Activated T-cell treated with anti-CD3 and anti-CD28 coated beads for 24 hours (primary cell): ENCODE measurements around the gene EYS.

Source experiments
- DNase-seq: peaks from one replicate; pipeline ENCODE4 v3.0.0-alpha.2; 2020; ENCODE audit warnings: low read depth

Gene EYS

DNA sequence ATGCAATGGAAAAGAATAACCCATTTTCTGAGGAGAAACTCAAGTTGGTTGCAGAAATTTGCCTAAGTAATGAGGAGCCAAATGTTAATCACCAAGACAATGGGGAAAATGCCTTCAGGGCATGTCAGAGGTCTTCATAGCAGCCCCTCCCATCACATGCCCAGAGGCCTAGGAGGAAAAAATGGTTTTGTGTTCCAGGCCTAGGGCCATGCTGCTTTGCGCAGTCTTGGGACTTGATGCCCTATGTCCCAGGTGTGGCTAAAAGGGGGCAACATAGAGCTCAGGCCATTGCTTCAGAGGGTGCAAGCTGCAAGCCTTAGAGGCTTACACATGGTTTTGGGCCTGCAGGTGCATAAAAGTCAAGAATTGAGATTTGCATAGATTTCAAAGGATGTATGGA is 485.9 kb downstream of the EYS start:
- no peak for DNase-seq

DNA sequence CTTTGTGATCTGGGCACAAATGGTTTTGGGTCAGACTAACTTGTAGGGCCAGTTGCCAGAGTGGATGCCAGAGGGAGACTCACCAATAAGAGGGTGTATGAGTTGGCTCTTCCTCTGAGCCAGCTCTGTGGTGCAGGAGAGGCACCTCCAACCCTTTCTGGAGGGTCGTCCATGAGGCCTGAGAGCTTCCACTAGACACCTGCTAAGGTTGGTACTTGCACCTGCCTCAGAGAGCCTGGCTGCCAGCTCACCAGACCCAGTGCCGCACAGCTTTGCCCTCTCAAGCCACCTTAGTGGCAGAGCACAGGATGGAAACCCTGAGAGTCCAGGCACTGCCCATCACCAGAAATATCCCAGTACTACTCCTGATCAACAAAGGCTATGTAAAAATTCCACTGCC is 504.3 kb downstream of the EYS start:
- DNase-seq = no peak

DNA sequence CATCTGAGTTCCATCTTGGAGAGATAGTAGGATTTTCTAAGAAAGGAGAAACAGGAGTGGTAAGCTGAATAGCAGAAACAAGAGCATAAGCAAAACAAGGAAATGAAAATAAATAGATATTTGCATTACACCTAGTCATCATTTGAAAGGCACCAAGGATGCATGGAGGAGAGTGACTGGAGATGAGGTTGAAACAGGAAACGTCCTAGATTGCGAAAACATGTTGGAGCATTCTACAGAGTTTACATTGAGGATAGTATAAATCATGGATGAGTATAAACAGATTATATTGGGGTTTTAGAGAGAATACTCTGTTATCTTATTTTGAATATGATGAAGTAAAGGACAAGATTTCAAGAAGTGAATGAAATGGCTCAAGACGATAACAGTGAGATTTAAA is 507.3 kb downstream of the EYS start:
- no peak for DNase-seq

DNA sequence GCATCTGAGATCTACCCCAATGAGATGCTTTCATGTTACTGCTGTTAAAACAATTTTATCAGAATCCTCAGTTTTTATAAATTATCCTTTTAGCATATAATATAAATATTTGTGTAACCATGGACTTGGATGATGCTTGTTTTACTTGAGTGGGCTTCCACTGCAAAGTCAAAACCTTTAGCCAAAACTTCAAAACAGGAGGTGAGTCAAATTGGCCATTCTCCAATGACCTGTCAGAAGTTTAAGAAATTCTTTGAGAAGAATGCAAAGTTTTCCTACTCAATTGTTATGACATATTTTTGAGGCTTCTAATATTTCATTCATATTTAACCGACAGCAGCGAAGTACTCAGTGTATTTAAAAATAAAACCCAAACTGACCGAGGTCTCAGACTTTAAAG is 507.9 kb downstream of the EYS start:
- DNase-seq = no peak

DNA sequence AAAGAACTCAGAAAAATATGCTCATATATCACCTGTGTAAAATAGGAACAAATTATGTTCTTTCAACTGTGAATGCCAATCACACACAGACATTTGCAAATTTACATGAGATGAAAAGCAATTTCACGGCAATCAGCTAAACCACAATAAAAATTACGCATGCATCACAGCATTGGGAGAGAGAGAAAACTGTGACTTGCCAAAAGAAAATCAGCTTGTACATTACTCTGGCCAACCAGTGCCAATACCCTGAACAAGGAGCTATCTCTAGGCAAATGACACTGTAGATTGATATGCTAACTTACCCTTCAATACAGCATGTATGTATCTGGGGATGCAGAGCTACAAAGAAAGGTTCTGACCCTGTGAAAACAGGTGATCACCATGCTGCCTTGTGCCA is 515.6 kb downstream of the EYS start:
- DNase-seq = no peak

DNA sequence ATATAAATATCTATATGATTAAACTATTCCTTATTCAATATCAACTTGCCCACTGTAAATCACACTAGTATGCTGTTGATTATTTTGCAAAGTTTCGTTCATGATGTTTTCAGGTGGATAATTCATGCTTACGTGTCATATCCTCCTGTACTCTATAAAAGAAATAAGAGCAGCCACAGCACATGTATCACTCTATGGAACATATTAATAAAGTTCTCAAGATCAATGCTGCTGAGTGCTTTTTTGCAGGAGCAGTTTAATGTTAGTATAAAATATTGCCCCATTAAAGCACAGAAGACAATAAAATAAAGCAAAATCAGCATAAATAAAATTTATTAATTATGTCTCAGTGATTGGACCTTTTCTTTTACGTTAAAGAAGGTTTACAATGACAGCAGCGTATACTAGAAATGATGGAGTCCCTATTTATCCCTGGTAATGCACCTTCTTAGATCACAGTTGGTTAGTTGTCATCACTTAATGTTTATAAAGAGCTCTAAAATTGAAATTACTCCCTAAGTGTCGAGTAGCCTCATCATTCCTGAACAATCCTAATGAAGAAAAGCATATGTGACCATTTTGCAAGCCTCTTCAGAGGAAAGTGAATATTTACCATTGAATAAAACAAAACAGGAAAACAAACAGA is 517.7 kb downstream of the EYS start:
- no peak for DNase-seq

DNA sequence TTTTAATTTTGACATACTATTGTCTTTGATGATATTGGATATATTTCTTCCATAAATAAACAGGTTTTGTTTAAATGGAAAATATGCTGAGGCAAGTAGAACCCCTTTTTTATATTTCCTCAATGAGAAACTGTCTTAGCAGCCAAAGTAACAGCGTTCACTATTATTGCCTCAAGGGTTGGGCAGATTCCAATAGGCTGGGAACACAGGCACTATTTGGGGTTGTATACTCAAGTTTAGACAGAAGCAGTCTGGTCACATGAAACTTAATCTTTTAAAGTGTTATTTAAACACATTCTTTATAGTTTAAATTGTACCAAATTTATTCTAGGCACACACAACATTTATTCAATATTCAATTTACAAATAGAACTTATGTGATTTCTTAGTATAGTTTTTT is 520.2 kb downstream of the EYS start:
- DNase-seq = no peak

DNA sequence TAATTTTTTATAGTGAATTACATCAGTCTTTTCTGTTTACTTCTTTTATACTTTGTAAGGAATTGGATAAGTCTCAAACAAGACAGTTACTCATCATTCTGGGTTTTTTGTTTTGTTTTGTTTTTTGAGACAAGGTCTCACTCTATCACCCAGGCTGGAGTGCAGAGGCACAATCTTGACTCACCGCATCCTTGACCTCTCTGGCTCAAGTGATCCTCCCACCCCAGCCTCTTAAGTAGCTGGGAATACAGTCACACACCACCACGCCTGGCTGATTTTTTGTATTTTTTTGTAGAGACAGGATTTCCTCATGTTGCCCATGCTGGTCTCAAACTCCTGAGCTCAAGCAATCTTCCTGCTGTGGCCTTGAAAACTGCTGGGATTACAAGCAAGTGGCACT is 524.3 kb downstream of the EYS start:
- no peak for DNase-seq

DNA sequence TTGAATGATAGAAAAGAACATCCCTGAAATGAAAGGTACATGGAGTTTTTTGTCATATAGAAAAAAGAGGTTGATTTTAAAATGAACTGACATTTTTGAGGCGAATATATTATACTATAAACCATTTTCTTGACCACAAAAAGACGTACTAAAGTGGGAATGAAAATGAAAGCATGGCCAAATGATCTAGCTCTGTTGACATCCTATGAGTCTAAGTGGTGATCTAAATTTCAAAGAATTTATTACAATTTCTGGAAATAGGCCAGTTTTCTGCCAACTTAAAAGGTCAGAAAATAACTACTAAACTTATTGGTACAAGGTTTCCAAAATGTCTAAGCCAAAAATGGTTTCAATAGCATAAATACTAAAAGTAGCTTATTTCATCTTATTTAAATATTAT is 536.8 kb downstream of the EYS start:
- no peak for DNase-seq

DNA sequence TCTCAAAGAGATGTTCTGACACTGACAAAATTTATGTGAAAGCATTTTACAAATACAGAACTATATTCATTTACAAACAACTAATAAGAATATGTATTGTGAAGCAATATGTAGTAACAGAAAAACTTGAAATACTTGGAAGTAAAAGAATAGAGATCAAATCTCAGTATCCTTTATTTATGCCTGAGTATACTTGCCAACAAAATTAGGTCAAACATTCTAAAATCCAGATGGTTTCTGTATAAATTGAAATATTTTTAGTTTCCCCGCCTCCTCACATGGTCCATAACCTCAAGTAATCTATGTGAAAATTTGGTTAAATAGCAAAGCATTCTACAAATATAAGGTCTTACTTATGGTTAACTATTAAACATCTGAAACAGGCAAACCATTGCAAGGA is 545.4 kb downstream of the EYS start:
- DNase-seq = no peak

DNA sequence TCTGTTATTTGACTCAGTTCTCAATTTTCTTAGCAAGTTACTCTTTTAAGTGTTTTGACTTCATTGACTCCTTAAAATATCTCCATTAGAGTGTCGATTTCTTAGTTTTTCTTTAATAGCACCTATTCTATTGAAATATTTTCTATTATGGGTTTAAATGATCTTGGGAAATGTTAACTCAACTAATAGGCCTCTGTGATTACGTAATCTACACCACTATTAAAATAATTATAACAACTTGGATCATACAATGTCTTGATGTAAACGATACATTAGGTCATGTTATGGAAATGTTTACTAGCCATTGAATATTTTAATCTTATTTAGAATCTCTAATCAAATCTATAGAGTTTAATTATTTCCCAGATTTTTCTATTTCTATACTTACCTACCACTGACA is 550.0 kb downstream of the EYS start:
- no peak for DNase-seq

DNA sequence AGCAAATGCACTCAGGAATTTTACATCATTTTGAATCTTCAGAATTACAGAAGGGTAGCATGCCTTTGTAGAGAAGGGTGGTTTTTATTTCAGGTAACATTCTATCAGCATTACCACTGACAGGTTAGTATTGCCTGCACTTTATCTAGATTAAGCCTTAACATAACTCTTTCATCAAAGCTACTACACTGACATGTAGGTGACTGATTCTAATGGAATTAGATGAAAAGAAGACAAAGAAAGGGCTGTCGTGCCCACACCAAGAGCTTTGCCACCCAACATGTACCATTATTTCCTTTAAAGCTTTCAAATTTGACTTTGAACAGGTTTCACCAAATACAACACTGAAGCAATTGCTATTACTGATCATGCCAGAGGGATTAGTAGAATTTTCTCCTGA is 551.9 kb downstream of the EYS start:
- DNase-seq = no peak

DNA sequence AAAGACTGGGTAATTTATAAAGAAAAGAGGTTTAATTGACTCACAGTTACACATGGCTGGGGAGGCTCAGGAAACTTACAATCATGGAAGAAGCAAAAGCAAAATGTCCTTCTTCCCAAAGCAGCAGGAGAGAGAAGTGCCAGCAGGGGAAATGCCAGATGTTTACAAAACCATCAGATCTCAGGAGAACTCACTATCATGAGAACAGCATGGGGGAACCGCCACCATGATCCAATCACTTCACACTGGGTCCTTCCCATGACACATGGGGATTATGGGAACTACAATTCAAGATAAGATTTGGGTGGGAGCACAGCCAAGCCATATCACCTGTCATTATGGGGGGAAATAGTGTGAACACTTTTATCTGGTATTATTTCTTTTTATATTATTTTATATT is 557.2 kb downstream of the EYS start:
- no peak for DNase-seq

DNA sequence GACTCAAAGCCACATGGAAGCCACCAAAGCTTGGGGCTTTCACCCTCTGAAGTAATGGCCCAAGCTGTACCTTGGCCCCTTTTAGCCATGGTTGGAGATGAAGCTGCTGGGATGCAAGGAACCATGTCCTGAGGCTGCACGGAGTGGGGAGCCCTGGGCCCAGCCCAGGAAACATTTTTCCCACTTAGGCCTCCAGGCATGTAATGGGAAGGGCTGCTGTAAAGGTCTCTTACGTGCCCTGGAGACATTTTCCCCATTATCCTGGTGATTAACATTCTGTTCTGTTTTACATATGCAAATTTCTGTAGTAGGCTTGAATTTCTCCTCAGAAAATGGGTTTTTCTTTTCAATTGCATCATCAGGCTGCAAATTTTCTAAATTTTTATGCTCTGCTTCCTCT is 558.2 kb downstream of the EYS start:
- no peak for DNase-seq

DNA sequence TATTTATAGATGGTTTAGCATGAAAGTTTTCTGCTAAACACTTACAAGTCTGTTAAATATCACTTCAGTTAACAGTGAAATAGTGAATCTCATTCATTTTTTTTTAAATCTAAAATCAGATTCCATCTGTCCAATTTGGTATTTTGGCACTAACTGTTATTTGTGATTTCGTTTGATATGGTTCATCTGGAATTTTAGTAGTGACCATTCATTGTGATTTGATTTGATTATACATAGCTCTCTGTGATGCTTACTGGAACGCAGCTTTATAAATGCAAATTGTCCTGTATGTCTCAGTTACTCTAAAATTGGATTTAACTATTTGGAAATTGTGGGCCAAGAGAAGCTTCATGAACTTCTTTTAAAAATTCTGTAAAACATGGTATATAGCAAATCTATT is 571.5 kb downstream of the EYS start:
- DNase-seq = no peak

DNA sequence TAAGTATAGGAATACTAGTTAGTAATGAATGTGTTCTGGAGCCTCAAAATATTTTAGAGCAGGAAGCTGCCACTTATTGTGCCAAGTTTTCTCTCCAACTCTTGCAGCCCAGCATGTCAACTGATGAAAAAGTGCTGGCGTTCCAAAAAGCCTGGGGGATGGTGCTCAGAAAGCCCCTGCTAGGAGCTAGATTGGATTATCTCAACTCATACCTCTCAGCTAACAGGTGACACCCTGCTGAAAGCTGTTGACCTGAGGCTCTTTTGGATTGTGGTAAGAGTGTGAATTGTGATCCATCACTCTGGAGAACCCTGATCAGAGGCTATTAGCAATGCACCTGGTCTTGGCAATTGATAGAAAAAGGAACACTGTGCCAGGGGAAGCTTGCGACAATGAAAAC is 580.4 kb downstream of the EYS start:
- no peak for DNase-seq

DNA sequence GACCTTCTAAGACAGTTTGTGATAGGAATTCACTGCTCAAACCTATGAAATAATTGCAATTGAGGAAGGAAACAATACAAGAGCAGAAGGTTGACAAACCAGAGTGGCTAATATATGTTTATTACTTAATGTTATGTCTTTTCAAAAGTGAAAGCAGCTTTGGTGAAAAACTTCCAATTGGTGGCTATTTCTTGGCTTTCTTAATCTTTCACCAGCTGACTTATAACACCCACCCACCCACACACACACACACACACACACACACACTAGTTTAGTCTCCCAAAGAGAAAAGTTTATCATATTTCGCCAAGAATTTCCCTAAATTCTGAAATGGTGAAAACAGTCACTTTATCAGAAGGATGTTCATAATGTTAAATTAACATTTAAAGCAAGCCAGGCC is 583.5 kb downstream of the EYS start:
- DNase-seq = no peak

DNA sequence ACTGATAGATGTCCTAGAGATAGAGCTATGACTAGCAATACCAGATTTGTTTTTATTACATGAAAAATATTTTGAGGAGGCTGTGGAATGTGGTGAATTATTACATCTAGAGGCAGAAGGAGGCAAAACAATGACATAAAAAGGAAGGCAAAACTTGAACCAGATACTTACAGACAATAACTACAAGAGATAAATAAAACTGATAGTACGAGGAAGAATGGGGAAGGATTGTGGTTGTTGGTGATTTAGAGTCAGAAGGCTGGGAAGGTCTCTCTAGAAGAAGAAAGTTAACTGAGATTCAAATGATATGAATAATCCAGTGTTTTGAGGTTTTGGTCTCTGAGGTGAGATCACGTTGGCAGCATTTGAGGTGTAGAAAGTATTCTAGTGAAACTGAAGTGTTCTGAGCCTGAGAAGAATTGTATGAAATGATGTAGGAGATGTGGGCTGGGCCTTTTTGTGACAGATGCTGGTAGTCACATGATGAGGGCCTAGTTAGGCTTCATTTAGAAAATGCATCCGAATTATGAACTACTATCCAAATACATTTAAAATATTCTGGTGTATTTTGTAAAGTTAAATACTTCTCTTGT is 589.1 kb downstream of the EYS start:
- no peak for DNase-seq

DNA sequence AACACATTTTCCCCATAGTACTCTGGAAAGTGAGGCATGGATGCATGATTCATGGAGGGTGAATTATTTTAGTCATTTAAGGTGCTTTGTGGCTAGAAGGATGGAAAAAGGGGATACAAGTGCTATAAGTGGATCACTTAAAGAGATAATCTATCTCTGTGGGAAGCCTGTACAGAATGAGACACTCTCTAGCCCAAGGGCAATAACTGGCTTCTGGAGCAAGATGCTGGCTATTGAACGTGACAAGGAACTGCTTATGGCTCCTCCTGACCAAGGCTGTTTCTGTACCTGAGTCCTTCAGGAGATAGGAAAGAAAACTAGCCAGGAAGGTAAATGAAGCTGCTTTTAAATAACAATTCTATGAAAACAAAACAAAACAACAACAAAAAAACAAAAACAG is 590.7 kb downstream of the EYS start:
- no peak for DNase-seq

DNA sequence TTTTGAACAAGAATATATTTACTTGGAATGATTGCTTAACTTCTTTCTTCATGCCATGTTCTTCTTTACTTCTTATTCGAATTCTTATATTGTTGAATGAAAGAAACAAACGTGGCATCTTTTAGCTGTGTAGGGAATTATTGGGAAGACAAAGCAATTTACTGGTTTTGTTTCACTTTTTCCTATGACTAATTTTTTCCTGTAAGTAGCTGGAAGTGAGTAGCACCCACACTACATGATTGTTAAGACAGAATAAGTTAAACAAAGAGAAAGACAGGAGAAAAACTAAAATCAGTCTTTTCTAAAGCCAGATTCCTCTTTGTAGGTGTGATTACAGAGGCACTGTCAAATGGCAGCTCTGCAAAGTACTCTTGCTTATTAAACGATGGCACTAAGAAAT is 593.4 kb downstream of the EYS start:
- DNase-seq = no peak

DNA sequence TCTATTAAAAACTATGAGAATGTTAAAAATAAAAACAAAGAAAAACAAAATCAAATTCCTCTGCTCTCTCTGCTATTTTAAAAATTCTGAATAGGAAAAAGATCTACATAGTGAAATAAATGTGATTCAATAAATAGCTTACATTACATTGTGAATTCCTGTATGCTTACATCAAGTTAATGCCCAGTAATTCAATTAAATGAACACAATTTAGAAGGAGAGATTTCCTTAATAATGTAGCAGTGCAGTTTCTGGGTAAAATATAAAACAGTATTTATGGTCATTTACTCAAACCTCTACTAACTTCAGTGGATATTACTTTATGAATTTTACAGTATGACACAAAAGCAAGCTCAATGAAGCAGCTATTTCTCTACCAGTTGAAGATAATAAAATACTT is 594.6 kb downstream of the EYS start:
- no peak for DNase-seq

DNA sequence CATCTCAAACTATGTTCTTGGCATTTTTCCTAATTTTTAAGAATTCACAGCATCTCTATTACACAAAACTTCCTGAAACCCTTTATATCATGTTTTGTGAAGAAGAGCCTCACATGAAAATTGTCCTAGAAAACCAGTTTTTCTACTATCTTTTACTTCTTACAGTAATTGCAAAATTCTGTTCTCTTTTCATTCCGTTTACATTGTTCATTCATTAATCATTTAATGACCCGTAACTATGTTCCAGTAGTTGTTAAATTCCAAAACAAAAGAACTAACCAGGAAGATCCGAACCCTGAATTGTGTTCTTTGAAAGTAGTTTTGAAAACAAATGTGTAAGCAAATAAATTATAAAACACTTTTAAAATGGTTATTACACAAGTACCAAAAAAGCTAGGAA is 597.0 kb downstream of the EYS start:
- no peak for DNase-seq

DNA sequence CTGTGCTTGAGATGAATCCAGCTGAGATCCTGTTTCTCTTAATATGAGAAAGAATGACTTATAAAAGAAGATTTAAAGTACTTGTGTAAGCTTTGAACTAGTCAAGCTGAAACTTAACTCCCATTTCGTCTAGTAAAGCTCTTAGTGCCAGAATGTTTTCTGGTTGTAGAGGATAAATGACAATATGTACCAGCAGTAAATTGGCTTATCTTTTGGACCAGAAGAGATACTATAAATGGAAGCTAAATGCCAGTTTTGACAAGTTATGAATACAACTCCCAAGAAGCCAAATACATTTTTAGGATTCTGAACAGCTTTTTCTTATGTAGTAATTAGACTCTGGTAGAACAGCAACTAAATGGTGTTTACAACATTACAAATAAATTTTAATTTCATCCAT is 608.7 kb downstream of the EYS start:
- no peak for DNase-seq

DNA sequence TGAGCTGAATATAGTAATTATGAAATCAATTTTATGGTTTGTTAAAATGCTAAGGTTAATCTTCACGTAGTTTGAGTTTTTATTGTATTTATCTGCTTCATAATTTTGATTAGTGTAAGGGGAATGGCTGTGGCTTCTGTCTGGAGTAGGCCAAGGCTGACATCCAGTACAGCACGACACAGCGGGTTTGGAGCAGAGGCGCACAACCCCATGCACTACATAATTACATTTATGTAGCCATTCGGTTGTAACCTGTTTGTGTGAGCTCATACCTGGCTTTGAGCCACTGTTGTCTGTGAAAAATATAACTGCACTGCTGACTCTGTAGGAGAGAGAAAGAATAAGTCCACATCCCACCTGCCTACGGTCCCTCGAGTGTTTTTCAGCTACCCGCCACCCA is 615.5 kb downstream of the EYS start:
- DNase-seq = no peak

DNA sequence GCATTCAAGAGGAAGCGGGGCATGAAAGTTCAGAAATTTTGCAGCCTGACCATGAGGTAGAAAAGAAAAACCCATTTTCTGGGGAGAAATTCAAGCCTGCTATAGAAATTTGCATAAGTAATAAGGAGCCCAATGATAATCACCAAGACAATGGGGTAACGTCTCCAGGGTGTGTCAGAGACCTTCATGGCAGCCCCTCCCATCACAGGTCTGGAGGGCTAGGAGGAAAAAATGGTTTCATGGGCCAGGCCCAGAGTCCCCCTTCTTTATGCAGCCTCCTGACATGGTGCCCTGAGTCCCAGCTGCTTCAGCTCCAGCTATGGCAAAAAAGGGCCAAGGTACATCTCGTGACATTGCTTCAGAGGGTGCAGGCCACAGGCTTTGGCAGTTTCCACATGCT is 618.5 kb downstream of the EYS start:
- no peak for DNase-seq
